ENCODE data around the gene CCDC106.

CCDC106 gene

DNA sequence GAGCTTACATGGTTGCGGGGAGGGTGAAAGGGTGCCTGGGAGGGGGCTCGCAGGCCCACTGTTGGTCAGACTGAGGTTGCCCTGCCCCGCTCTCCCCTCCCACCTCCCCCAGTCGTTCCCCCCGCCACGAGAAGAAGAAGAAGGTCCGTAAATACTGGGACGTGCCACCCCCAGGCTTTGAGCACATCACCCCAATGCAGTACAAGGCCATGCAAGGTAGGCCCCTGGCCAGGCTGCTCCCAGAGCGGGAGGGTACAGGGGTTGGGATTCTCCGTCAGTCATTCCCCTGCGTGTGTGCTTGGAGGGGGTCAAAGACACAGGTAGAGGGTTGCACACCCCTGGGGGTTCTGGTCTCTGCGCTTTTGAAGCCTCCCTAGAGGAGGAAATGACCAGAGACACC lies 12.4 kb downstream of the CCDC106 start:
- ChIA-PET POLR2A (ENCODE audit: low non-redundant PET) (no interaction called here), CTCF (no interaction called here)
- TF ChIP-seq, protein P1, sequence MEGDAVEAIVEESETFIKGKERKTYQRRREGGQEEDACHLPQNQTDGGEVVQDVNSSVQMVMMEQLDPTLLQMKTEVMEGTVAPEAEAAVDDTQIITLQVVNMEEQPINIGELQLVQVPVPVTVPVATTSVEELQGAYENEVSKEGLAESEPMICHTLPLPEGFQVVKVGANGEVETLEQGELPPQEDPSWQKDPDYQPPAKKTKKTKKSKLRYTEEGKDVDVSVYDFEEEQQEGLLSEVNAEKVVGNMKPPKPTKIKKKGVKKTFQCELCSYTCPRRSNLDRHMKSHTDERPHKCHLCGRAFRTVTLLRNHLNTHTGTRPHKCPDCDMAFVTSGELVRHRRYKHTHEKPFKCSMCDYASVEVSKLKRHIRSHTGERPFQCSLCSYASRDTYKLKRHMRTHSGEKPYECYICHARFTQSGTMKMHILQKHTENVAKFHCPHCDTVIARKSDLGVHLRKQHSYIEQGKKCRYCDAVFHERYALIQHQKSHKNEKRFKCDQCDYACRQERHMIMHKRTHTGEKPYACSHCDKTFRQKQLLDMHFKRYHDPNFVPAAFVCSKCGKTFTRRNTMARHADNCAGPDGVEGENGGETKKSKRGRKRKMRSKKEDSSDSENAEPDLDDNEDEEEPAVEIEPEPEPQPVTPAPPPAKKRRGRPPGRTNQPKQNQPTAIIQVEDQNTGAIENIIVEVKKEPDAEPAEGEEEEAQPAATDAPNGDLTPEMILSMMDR (conservative IDR thresholded peaks at IDR 0.05; ENCODE audit: low read depth): no peak
- peak overlapping the region; percentile 28 for H3K27ac ChIP-seq
- DNase-seq (ENCODE audit: low spot score): no peak

DNA sequence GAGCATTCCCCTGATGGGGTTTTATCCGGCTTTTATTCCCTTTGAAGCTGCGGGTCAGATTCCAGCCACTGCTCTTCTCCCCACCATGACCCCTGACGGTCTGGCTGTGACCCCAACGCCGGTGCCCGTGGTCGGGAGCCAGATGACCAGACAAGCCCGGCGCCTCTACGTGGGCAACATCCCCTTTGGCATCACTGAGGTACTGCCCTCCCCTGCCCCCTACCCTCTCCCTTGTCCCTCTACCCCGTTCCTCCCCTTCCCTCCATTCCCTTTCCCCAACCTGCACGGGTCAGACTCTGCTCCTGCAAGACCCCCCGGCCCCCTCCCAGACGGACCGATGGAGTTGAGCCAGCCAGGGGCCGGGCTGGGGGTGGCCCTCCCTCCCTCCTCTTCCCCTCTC lies 13.0 kb downstream of the CCDC106 start:
- CTCF ChIA-PET: no interaction called here
- POLR2A ChIA-PET (ENCODE audit: low non-redundant PET): no interaction called here
- DNase-seq (ENCODE audit: low spot score): no peak
- H3K27ac ChIP-seq: peak overlapping the region; percentile 28
- TF ChIP-seq, protein P1 (conservative IDR thresholded peaks at IDR 0.05; ENCODE audit: low read depth): no peak

DNA sequence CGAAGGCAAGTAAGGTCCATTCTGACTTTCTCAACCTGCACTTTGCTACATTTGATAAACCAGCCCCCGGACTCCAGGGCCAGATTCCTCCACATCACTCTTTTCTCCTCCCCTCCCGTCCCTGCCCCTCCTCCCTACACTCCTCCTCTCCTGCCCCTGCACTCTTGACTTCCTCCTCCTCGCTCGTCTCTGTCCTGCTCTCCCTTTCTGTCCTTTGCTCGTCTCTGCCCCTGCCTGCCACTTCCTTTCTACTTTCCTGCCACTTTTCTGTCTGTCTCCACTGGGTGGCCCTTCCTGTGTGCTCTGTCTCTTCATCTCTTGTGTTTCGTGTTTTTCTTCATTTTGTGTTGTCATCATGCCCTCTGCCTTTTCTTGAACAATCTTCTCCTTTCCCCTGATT lies 13.8 kb downstream of the CCDC106 start:
- TF ChIP-seq, protein P1 (conservative IDR thresholded peaks at IDR 0.05; ENCODE audit: low read depth): no peak
- ChIA-PET CTCF (no interaction called here), POLR2A (ENCODE audit: low non-redundant PET) (no interaction called here)
- no peak for DNase-seq (ENCODE audit: low spot score)
- peak overlapping the region; percentile 28 for H3K27ac ChIP-seq

DNA sequence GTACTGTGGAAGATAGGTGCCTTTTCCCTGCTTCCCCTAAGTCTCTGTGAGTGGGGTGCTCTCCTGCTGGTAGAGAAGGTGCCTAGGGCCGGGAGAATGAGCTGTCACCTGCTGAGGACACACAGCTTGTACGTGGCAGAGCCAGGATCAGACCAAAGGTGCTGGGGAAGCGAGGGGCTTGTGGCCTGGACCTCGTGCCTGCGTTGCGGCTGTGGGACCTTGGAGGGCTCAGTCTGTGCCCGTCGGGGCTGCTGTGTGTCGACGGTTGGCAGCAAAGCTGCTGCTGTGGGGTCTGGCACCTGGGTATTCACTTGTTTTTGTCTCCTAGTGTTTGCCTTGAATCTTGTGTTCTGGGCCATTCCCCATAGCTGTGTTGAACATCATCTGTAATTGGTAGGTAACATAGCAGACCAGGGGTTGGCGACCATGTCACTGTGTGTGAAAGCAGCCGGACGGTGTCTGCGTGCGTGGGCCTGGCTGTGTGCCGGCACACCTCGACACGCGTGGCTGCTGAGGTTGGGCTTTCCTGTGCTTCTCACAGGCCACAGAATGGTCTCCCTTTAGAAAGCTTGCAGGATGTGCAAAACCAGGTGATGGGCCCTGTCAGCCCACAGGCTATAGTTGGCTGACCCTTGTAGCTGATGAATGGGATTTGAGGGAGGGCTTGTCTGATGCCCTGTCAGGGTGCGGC lies 16.0 kb downstream of the CCDC106 start:
- no peak overlapping the region for H3K27ac ChIP-seq
- DNase-seq (ENCODE audit: low spot score): no peak
- TF ChIP-seq, protein P1 (conservative IDR thresholded peaks at IDR 0.05; ENCODE audit: low read depth): no peak
- ChIA-PET CTCF (no interaction called here), POLR2A (ENCODE audit: low non-redundant PET) (no interaction called here)

DNA sequence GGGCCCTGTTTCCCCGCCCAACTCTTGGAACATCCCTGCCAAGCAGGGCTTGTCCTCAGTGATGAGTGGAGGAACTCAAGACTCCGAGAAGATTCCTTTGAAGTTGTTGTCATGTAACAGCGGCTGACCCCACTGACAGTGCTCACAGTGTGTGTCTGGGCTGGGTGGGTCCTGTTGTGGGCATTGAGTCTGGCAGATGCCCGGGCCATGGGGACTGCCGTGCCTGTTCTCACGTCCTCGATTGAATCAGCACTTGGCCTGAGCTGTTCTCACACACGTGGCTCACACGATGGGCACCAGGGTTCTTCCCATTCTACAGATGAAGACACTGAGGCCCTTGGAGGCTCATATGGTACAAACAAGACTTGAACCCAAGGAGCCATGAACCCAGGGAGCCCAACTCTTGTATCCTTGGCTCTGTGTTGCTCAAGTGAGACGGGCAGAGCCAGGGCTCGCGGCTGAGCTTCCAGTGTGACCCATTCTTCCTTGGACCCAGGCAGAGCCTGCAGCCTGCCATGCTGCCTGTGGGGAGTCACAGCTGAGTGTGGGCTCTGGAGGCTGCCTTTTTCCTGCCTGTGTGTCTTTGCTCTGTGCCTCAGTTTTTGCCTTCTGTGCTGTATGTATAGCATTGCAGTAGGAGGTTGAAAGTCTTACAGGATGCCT lies 18.5 kb downstream of the CCDC106 start:
- CTCF ChIA-PET: interaction anchor here (0.6 kb wide), 1 partner anchor 8 kb away, joined by 3 read pairs; no protein-coding TSS in a partner anchor
- POLR2A ChIA-PET (ENCODE audit: low non-redundant PET): no interaction called here
- no peak for DNase-seq (ENCODE audit: low spot score)
- TF ChIP-seq, protein P1 (conservative IDR thresholded peaks at IDR 0.05; ENCODE audit: low read depth): no peak
- peak overlapping the region; percentile 13 for H3K27ac ChIP-seq

DNA sequence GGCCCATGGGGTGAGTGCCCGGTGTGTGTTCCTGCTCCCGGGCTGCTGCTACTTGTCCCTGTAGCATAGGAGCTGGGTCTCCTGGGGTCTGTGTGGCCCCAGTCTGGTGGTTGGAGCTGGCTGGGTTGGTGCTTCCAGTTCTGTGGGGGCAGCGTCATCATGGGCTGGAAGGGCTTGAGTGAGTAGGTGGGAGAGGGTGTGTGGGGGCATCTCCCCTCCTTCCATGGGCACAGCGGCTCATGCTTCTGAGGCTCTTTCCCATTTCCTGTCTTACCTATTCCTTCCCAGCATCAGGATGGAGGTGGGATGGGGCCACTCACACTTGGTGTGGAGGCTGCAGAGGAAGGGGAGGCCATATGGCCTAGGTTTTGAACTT lies 19.0 kb downstream of the CCDC106 start:
- TF ChIP-seq, protein P1 (conservative IDR thresholded peaks at IDR 0.05; ENCODE audit: low read depth): no peak
- no peak for DNase-seq (ENCODE audit: low spot score)
- H3K27ac ChIP-seq: peak overlapping the region; percentile 13
- CTCF ChIA-PET: interaction anchor here (0.6 kb wide), 1 partner anchor 9 kb away, joined by 3 read pairs; no protein-coding TSS in a partner anchor
- POLR2A ChIA-PET (ENCODE audit: low non-redundant PET): no interaction called here
